HCEC 1CT (cell line): Measurements from ENCODE around the gene MCAT.
A peak's percentile ranks its signal among the peaks of the same experiment; 100 is the strongest.
"Not testable (repeated sequence)": the region's sequence is repeated elsewhere in the genome, so short reads cannot be mapped to it uniquely, and the experiment has no call there.

ENCODE experiments used
- DNase-seq: peaks from one replicate; pipeline ENCODE4 v3.0.0-alpha.2; 2017

MCAT gene

DNA sequence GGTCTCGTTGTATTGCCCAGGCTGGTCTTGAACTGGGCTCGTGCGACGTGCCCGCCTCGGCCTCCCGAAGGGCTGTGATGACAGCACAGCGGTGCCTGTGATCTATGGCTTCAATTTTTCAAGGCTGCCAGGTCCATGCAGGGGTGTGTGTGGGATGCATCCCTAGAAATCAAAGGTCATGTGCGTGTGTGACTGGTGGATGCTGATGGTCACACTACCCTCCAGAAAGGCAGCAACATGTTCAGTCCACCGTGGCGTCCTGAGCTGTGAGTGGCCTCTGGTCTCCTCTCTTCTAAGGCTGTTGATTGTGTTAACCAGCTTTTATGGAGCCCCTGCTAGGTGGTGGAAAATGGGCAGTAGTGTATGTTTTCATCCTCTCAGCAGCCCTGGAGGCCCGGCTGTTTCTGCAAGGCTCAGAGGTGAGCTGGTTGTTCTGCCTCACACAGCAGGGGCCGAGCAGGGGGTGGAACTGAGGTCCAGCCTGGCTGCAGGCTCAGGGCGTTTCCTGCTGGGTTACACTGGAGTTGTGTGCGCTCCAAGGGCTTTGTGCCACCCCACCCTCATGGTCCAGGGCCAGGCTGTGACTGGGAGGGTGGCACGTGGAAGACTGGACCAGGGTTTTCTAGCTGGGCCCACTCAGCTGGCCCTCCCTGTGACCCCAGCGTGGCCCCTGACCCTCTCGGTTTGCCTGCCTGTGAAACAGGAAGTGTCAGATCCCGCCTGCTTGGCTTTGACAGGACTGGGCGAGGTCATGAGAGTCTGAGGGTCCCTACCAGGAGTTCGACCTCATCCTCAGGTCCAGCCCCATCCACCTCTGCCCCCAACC is 25.0 kb downstream of the MCAT start:
- no peak for DNase-seq

DNA sequence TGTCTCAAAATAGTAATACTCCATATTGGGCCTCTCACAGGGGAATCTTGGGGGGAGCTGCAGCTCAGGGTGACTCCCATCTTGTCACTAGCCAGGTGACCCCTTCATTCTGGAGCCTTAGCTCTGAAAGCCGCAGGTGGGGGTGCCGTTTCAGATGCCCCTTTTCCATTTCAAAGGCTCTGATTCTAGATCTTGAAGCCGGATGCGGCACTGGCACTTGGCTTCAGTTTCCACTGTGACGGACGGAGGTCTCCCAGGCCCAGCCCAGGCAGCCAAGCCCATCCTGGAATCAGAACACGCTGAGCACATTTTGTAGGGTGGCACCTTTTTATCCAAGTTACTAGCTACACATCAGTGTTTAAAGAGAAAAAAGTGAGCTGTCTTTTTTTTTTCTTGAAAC is 26.3 kb downstream of the MCAT start:
- no peak for DNase-seq

DNA sequence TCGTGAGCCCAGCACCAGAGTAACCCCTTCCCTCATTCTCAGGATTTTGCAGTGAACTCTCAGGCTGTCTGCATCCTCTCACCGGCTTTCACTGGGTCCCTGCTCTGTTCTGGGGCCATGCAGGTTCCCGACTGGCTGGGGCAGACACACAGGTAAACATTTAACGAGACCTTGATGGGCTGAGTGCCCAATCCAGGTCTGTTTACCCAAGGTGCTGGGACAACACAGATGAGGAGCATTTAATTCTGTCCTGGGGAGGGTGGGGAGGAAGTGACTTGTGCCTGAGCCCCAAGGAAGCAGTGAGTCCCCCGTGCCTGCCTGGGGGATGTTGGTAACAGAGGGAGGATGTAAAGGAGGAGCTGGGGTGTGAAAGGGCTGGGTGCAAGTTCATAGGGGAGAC is 28.2 kb downstream of the MCAT start:
- DNase-seq: no peak

DNA sequence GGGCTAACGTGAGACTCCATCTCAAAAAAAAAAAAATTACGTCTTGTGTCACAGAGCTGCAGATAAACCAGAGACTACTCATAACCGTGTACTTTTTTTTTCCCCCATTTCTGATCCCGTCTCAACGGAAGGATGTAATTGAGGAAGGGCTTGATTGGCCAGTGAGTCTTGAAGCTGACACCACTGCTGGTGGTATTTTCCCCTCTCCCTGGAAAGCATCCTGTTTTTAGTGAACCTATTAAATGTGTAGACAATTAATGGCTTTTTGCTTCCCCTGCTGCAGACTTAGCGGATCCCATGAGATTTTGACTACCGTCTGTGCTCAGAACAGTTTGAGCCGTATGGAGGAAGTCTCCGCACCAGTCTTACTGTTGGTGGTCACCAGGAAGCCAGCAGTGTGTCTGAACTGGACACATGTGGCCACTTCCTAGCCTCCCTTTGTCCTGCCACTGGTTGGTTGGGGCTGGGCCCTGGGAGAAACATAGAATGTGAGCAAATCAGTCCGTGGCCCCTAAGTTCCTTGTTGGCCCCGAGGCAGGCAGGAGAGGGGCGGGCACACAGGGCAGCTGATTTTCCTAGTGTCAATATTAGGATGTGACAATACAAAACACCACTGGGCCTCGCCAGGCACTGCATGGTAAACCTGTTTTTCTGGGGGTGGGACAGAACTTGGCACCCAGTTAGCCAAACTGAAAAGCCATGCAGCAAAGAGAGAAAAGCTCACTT is 29.5 kb downstream of the MCAT start:
- DNase-seq: no peak

DNA sequence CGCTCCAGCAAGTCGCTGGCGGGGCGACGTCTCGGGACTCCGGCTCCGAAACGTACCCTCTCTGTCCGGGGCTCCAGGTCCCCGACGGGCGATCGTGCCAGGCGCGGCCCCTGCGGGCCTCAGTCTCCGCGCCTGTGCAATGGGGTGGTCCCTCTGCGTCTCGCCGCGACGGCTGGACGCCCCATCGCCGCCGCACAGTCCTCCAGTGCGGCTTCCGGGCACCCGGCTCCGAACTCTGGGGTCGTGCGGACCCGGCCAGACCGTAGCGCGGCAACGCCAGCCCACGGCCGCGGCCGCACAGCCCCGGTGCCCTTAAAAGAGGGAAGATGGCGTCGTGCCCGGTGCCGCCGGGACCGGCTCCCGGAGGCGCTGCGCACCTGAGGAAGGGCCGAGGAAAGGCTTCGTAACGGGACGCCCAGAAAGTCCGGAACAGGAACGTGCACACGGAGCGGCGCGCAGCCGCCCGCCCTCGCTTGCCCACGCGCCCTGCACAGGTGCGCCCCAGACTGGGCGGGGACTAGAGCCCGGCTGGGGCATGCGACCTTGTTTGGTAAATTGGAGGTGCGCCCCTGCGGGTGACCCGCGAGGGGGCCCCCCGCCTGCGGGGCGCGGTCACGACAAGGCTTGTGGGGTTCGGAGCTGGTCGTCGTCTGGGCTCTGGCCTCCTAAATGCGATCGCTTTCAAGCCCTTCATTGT is 32.1 kb downstream of the MCAT start:
- no peak for DNase-seq

DNA sequence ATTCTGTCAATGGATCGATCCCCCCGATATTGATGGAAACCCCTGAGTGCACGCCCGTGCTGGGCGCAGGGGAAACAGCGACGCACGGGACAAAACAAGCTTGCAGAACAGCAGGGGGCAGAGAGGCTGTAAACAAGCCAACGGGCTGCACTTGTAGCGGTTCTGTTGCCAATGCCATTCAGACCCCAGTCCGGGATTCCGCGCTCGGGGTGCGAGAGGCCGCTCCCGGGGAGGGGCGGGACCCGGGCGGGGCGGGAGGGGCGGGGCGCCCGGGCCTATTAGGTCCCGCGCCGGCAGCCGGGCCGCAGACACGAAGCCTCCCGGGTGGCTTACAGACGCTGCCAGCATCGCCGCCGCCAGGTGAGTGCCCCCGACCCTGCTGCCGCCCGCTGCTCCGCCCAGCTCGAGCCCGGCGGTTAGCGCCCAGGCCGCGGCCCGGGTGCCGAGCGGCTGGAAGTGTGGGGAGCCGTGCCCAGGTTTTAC is 32.7 kb downstream of the MCAT start, which contains the start of gene BIK:
Gene BIK, plus strand, starts transcription at position 307 of the 483 bp plus-strand sequence. CDS start 13,273 bp downstream, outside the sequence.
- DNase-seq: peak; percentile 6

DNA sequence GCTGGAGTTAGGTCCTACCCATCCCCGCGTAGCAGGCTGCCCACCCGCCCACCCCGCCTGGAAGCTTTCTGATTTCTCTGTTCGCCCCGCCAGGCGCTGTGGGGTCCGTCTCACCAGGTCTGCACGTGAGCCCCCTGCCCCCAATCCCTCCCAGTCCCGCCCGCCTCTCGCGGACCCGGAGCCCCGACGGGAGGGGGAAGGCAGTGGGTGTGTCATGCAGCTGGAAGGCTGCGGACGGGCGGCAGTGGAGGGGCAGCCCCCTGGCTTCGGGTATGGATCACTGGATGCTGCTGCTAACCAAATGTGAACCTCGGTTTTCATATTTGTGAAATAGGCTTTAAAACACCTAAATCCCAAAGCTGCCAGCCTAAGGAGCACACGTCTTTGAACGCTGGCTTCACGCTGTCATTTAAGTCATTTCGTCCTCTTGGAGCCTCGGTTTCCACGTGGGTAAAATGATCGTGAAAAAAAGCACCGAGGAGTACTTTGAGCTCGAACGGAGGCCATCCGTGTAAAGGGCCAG is 33.2 kb downstream of the MCAT start:
- no peak for DNase-seq

DNA sequence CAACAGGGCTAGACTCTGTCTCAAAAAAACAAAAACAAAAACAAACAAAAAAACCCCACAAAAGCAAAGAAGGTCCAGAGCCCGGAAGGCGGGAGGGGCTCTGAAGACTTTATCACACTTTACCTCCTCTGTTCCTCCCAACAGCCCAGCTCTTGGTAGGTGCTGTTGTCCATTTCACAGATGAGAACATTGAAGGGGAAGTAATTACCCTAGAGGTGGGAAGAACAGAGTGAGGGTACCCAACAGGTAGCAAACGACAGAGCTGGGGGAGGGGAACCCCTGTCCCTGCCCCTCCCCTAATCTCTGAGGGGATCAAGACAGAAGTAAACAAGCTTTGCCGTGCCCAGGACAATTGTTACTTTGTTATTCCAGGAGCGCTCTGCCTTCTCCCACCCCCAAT is 33.7 kb downstream of the MCAT start:
- no peak for DNase-seq

DNA sequence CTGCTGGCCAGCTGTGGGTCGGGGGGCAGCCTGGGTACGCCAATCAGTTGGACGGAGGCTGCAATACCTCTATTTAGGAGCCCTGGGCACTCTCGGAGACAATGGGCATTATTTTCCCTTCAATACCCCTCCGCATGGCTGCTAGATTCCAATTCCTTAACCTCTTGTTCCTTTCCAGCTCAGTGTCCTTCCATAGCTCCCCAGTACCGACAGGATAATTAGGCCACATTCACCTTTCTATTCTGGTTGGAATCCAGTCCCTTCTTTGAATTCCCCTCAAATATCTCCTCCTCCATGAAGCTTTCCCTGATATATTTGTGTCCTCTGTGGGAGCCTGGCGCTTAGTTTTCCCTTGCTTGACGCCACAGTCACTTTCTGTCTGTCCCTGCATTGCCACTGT is 36.9 kb downstream of the MCAT start:
- no peak for DNase-seq

DNA sequence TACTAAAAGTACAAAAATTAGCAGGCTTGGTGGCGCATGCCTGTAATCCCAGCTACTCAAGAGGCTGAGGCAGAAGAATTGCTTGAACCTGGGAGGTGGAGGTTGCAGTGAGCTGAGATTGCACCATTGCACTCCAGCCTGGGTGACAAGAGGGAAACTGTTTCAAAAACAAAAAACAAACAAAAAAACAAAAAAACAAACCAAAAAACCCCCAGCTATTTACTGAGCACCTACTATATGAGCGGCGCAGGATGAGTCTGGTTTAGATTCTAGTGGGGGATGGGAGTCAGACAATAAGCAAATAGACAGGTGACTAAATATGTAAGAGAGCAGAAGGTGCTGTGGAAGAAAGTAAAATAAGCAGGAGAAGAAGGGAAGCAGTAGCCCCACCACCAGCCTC is 38.2 kb downstream of the MCAT start:
- not testable (repeated sequence) for DNase-seq

DNA sequence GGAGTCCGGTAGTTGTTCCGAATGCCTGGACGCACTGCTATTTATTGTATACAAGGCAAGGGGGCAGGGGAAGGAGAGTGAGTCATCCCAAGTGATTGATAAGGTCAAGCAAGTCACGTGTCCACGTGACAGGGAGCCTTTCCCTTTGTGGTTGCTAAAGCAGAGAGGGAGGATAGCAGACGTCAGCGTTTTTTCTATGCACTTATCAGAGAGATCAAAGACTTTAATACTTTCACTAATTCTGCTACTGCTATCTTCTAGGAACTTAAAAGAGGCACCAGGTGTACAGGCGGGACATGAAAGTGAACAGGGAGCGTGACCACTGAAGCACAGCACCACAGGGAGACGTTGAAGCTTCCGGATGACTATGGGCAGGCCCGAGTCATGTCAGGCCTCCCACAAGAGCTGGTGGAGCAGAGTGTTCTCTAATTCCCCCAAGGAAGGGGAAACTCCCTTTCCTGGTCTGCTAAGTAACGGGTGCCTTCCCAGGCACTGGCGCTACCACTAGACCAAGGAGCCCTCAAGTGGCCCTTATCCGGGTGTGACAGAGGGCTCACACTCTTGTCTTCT is 39.1 kb downstream of the MCAT start:
- DNase-seq: not testable (repeated sequence)

DNA sequence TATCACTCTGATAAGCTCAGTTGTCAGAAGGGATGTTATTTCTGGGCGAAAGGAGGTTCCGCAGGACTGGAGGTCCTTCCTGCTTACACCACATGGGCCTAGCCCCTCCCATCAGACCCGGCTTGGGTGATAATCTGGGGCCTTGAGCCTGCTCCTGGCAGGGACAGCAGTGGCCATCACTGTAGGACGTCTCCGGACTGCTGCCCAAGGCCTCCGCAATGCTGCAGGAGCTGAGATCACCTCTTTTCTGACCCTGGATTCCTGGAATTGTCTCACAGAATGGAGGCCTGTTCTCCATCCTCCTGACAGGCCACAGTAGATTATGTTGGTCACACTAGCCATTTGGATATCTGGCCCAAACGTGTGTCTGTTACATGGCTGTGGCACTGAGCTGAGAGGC is 41.9 kb downstream of the MCAT start:
- no peak for DNase-seq

DNA sequence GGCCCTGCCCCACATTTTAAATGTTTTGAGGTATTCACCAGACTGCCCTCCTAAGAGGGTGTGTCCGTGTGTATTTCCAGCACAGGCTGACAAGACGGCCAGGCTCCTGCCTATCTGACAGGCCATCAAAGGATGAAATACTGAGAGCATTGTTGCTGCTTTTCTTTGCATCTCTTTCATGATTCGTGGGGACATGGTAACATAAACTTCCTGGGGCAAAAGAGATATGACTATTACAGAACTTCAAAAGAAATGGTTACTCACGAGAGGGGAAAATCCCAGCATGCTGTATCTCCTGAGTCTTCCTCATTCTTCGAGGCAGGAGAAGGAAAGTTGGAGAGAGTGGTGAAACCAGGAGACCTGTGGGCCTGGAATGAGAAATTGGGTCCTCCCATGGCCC is 43.0 kb downstream of the MCAT start:
- no peak for DNase-seq

DNA sequence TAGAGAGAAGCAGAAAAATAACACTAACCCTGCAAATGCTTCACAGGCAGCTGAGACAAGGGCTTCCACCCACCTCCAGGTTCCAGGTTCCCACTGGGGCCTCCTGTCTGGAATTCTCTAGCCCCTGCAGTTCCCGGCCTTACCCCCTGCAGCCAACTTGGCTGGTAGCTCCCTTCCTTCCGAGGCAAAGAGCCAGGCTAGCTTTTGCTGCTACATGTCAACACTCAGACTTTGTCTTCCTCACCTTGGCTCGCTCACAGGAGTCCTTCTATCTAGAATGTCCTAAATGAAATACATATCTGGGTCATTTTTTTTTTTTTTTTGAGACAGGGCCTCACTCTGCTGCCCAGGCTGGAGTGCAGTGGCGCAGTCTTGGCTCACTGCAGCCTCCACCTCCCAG is 44.1 kb downstream of the MCAT start:
- DNase-seq: no peak

DNA sequence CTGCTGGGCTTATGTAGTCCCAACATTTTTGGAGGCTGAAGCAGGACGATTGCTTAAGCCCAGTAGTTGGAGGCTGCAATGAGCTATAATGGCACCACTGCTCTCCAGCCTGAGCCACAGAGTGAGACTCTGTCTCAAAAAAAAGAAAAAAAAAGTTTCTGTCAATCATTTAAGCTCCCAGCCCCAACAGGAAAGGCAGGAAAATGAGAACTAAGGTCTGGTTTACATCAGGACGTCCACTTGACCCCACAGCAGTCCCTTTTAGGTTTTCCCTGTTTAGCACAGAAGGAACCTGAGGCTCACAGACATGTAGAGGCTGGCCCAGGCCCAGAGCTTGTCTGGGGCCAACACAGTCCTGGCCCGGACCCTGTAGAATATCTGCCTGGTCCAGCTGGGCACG is 44.8 kb downstream of the MCAT start:
- no peak for DNase-seq

DNA sequence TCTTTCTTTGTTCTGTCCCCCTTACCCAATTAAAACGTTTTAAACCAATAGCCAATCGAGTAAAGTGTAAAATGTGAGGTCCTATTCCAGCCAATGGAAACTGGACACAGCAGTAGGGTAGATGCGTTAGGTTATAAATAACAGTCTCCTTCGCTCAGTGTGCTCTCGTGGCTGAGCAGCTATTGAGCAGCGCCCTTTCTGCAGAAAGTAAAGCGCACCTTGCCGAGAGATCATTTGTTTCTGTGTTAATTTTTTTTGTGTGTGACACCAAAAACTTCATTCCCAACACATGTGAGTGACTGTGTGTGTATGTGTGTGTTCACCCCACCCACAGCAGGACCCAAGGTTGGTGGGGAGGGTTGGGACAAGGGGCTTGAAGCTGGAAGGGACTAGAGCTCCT is 46.8 kb downstream of the MCAT start:
- DNase-seq: no peak

DNA sequence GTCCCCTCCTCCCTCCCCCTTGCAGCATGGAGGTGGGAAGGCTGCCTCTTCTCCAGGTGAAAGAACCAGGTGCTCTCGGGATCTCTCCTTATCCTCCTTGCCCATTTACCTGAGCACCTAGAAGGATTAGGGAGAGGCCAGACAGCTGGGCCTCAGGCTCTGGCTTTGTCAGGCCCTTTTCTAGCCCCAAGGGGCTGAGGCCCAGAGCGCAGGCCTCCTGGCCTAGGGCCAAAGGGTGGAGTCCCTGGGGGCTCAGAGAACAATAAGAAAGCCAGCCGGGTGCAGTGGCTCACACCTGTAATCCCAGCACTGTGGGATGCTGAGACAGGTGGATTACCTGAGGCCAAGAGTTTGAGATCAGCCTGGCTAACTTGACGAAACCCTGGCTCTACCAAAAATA is 48.6 kb downstream of the MCAT start:
- DNase-seq: no peak

DNA sequence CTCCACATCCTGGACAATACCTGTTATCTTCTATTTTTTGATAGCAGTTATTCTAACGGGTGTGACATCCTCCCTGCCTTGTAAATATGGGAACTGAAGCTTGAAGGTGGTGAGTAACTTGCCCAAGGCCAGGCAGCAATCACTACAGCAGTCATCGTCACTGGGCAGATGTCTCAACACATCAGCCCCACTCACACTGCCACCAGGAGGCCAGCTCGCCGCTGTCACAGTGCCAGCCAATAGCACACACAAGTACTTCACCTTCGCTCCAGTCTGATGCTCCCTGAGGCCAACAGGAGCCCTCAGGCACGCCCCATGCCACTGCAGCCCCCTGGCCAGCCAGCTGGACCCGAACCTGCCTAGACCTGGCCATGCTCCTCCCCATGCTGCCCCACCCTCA is 49.1 kb downstream of the MCAT start:
- no peak for DNase-seq

DNA sequence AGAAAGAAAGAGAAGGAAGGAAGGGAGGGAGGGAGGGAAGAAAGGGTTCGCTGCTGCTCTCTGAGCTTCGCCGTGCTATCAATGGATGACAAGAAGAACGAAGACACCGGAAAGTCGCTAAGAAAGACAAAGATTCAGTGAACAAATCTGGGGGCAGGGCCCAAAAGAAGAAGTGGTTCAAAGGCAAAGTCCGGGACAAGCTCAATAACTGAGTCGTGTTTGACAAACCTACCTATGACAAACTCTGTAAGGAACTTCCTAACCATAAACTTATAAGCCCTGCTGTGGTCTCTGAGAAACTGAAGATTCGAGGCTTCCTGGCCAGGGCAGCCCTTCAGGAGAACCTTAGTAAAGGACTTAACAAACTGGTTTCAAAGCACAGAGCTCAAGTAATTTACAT is 51.1 kb downstream of the MCAT start:
- no peak for DNase-seq

DNA sequence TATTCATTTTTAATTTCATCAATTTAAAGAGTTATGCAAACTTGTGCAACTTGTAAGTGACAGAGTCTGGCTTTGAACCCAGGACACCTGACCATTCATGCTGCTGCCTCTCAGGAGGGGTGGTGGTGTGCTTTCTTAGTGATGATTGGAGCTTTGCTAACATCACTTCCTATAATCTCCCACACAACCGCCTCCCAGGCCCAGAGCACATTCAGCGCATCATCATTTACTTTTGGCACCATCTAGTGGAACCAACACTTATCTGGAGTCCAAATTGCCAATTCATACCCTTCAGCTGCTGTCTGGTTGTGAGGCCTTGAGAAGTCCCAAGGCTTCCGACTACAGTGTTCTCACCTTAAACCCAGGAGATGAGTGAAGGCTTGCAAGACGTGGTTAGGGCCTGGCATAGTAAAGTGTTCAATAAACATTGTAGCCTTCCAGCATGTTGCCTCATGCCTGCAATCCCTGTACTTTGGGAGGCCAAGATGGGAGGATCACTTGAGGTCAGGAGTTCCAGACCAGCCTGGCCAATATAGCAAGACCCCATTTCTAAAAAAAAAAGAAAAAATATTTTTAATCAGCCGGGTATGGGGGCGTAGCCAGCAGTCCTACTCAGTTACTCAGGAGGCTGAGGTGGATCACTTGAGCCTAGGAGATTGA is 52.9 kb downstream of the MCAT start:
- peak; percentile 92 for DNase-seq

DNA sequence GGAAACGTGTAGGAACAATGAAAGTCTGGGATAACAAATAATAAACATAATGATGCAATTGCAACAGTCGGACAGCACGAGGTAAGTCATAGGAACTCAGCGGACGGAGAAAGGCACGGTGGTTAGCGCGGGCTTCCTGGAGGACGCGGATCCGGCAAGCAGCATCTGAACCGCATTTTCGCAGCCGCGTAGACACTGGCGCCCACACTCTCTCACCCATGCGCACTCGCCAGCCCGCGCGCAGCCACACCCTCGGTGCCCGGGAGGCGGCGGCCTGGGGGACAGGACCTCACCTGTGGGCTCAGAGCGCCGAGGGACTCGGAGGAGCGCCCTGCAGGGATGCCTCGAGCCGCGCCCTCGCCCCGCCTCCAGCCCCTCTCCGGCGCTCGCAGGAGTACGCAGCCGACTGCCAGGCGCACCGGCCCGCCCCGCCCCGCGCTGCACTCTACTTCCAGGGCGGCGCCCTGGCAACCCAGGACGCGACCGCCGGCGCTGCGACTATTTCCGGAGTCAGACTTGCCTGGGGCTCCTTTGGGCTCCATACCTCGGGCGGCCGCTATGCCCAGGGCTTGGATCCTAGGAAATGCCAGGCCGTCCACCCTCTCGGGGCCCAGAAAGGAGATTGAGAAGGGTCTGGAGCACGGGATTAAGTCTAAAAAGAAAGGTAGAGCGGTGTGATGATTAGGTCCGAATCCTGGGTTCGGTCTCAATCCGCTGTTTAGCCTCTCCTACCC is 54.0 kb downstream of the MCAT start, which contains the start of gene TTLL1:
Gene TTLL1, minus strand, starts transcription at position 408 of the 734 bp plus-strand sequence. CDS start 13,805 bp downstream, outside the sequence.
- DNase-seq: peak; percentile 86

DNA sequence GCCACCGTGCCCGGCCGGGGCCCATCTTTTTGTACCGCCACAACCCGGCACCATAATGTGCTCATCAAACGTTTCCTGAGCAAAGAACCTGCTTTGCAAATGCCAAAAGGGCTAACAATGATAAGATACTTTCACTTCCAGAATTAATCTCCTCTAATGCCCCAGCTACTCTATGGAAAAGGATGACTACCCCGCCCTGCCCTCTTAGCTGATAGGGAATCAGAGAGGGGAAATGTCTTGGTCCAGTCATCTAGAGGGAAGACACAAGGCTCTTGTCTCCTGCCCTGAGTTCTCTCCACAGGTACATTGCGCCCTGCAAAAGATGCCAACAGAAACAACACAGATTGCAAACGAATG is 54.6 kb downstream of the MCAT start:
- DNase-seq: no peak
